HG02588 (cell line): Measurements from ENCODE around the gene PTPN4.

Experiments
- ATAC-seq: cut with Tn5 transposase; IDR thresholded peaks from one replicate; pipeline ENCODE4 v1.9.1; 2021; ENCODE audit warnings: mild to moderate bottlenecking, moderate library complexity; ENCODE audit not compliant: unreplicated experiment

The PTPN4 gene

GRCh38 chr2:119760237-119760955, 674 bp downstream of the PTPN4 start:
- ATAC-seq, result peak; percentile 16

GRCh38 chr2:119760956-119761275, 1.2 kb downstream of the PTPN4 start:
- ATAC-seq, result no peak

- ATAC-seq, result no peak
Observed at GRCh38 chr2:119764832-119765231, 5.1 kb downstream of the PTPN4 start.

- no peak for ATAC-seq
Observed at GRCh38 chr2:119765433-119766002, 5.8 kb downstream of the PTPN4 start.

GRCh38 chr2:119766944-119767343, 7.2 kb downstream of the PTPN4 start:
- ATAC-seq, result no peak

GRCh38 chr2:119768742-119769141, 9.0 kb downstream of the PTPN4 start:
- no peak for ATAC-seq

GRCh38 chr2:119769645-119770044, 9.9 kb downstream of the PTPN4 start:
- ATAC-seq, result no peak

GRCh38 chr2:119771331-119771730, 11.6 kb downstream of the PTPN4 start:
- no peak for ATAC-seq

- no peak for ATAC-seq
Observed at GRCh38 chr2:119772128-119772527, 12.4 kb downstream of the PTPN4 start.

GRCh38 chr2:119772767-119773166, 13.0 kb downstream of the PTPN4 start:
- ATAC-seq, result no peak

GRCh38 chr2:119774026-119774425, 14.3 kb downstream of the PTPN4 start:
- ATAC-seq, result no peak

- no peak for ATAC-seq
Observed at GRCh38 chr2:119775102-119775501, 15.4 kb downstream of the PTPN4 start.

- ATAC-seq, result no peak
Observed at GRCh38 chr2:119782308-119783027, 22.7 kb downstream of the PTPN4 start.

GRCh38 chr2:119784876-119785275, 25.2 kb downstream of the PTPN4 start:
- ATAC-seq, result no peak

GRCh38 chr2:119786295-119786694, 26.6 kb downstream of the PTPN4 start:
- ATAC-seq, result no peak

GRCh38 chr2:119788752-119789151, 29.0 kb downstream of the PTPN4 start:
- no peak for ATAC-seq

GRCh38 chr2:119790466-119790865, 30.7 kb downstream of the PTPN4 start:
- no peak for ATAC-seq

GRCh38 chr2:119792907-119793312, 33.2 kb downstream of the PTPN4 start:
- ATAC-seq, result no peak

GRCh38 chr2:119794237-119794636, 34.5 kb downstream of the PTPN4 start:
- ATAC-seq, result no peak

- ATAC-seq, result no peak
Observed at GRCh38 chr2:119795309-119796303, 35.9 kb downstream of the PTPN4 start.

- ATAC-seq, result no peak
Observed at GRCh38 chr2:119800376-119800902, 40.7 kb downstream of the PTPN4 start.
